CD4-positive, alpha-beta T cell treated with Interleukin-2 at 100 ng/mL for 4 hours (primary cell): ENCODE data around the gene PLCG2.
A peak's percentile ranks its signal among the peaks of the same experiment; 100 is the strongest.
"Not testable (repeated sequence)": the region's sequence is repeated elsewhere in the genome, so short reads cannot be mapped to it uniquely, and the experiment has no call there.

Experiments
- DNase-seq: peaks from one replicate; pipeline ENCODE4 v3.0.0-alpha.2; 2020; ENCODE audit warnings: low spot score

Gene PLCG2

DNA sequence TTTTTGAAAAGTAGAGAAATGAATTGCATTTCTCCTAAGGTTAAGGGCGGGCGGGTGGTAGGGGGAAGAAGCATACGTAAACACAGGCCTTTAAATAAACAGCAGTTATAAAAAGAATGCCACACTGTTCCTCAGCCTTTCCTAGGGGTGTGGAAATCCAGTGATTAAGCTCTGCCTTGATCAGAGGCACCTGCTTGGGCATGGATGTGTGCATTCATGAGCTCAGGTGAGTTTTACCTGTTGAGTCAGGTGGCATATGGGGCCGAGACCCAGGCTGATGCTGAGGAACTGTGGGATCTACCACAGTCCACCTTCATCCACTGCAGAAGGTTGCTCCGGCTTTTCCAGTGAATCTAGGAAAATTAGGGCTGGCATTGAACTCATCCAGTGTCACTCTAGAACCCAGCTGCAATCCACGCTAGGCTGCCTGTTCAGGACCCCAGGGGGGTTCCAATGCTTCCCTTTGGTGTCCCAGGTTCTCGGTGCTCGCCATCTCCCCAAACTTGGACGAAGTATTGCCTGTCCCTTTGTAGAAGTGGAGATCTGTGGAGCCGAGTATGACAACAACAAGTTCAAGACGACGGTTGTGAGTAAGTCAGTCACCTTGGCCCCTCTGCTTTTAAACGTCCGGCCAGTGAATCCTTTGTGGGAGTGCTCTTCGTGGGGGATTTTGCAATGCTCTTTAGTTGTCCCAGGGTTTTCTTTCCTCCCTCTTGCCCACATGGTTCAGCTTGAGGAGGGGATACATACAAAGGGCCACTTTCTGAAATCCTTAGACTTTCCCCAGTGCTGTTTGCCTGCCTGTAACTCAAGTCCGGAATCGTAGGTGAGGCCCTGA is 159.5 kb downstream of the PLCG2 start:
- DNase-seq = no peak

DNA sequence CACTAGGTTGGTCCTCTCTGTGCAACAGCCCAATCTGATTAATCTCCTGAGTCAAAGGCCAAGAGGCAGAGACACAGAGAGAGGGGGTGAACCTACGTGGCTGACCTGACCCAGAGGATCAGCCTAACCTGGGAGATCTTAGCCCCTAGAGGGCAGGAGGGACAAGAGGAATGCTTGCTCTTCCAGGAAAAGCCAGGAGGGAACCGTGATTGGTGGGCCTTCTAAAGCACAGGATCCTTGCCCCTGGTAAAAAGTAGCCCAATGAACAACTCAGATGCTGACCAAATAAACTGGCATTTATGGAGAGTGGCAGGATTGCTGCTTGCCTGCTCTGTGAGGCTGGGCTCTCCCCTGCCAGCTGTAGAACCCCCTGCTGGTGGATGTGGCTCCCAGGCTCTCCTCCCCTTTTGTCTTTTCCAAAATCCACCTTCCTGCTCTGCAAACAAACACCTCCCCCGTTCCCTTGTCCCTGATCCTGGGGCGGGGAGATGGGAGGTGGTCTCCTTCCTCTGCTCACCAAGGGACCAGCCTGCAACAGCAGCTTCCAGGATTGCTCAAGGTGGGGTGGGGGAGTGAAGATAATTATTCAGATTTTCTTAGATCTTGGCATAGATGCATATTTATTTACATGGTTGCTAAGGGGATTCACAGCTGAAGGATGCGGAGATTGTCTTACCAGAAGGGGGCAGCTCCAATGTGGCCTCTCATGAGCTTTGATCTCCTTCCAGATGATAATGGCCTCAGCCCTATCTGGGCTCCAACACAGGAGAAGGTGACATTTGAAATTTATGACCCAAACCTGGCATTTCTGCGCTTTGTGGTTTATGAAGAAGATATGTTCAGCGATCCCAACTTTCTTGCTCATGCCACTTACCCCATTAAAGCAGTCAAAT is 160.3 kb downstream of the PLCG2 start:
- no peak for DNase-seq

DNA sequence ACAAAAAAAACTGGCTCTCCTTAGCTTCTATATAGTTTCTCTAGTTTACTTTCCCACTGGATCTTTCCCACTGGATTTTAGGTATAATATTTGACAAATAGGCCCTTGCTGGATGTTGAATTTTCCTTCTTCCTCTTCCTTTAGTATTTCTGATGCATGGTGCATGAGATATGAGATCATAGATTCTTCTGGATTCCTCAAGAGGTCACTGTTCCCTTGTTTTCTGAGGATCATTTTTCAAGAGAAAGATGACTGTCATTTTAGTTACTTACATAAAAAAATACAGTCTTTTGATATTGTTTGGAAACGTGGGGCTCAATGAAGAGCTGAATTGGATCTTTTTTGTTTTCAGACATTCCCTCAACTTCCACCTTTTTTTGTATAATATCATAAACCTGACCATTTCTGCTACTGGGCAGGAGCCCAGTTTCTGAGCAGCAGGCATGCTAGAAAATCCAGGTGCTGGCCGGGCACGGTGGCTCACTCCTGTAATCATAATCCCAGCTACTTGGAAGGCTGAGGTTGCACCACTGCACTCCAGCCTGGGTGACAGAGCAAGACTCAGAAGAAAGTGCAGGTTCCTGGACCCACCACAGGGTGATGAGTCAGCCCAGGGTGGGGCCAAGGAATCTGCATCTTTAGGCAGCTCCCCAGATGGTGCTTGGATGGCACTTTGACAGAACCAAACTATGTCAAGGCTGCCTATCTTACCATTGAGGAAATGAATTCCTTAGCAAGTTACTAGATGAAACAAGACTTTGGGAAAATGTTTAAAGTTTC is 161.9 kb downstream of the PLCG2 start:
- DNase-seq = peak; percentile 11

DNA sequence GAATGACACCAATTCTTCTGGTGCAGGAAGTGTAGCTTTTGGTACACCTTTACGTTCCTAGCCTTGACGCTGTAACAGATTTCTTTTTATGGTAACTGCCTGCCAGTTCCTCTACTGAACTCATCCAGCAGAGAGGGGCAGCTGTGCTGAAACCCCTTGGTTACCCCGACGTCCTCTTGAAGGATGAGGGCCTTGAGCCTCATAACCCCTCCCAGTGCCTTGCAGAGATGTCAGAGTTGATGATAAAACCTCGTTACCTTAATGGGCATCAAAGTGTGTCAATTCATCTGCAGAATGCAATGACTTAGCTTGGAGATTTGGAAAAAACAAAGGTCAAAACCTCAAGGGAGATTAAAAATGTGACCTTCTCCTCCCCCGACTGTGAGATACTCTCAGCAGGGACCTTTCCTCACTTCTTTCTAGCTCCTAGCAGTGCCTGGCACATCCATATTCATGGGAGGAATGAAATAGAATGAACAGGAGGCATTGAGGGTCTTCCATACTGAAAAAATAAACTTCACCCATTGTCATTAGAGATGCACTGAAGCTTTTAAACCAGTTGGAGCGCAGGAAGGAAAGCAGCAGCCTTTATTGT is 163.0 kb downstream of the PLCG2 start:
- DNase-seq = no peak

DNA sequence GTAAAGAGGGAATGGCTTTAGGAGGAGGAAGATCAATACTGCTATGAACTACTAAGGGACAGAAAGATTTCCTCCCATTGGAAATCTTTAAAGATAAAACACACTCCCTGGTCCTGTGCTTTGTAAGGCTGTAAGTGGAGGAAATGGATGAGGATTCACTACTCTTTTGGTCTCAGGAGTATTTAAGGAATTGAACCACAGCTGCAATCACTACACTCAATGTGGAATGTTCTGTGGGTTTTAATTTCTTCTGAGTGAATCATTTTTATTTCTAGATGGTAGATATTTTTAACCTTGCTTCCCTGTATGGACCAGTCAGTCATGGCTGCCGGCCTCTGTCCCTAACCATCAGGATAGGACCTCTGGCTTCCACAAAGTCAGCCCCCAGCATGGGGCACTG is 166.6 kb downstream of the PLCG2 start:
- no peak for DNase-seq

DNA sequence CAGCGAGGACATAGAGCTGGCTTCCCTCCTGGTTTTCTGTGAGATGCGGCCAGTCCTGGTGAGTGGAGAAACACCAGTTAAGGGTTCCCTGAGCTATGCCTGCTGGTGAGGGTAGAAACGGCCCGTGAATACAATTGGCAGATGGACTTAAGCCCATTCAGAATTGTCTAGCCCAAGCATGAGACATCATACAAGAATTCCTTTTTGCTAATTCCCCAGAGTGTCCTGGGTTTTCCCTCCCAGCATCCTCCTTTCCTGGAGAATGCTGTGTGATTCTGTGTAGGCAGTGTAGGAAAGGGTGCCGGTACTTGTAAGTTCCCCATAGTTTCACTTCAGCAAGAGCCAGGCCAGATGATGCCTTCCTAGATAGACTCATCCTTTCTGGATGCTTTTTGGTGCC is 167.1 kb downstream of the PLCG2 start:
- no peak for DNase-seq

DNA sequence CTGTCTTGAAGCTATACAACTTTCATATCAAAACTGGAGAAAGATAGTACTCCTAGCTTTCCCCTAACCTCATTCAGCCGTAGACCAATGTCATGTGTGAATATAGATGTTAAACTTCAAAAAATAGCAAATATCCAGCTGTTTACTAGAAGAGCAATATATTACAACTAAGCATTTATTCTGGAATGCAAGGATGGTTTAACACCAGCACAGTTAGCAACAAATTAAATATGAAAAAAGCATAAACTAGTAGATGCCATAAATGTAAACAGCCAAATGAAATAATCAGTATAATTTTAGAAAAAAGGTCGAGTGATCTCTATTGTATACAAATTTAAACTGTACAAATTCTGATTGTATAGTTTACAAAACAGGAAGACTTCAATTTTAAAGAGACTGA is 172.5 kb downstream of the PLCG2 start:
- no peak for DNase-seq

DNA sequence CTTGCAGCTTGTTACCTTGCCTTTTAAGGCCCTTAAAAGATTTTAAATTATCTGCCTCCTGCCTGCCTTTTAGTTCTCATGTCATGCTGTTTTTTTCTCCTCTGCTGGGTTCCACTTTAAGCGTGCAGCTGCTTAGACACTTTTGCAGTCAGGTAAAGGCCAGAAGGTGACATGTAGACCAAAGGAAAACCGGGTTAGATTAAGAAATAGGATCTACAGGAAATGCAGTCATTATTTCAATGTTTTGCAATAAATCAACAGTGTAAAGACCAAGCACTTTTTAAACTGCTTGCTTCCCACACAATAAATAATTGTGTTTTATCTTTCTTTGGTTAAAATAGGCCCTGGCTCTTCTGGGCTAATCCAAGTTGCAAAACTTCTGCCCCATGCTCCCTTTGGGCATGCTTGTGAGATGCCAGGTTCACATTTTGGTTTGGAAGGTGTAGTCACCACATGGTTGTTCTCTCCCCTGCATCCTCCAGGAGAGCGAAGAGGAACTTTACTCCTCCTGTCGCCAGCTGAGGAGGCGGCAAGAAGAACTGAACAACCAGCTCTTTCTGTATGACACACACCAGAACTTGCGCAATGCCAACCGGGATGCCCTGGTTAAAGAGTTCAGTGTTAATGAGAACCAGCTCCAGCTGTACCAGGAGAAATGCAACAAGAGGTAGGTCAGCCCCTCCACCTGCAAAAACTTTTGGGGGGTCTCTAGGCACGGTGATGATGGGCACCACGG is 177.3 kb downstream of the PLCG2 start:
- DNase-seq = no peak

DNA sequence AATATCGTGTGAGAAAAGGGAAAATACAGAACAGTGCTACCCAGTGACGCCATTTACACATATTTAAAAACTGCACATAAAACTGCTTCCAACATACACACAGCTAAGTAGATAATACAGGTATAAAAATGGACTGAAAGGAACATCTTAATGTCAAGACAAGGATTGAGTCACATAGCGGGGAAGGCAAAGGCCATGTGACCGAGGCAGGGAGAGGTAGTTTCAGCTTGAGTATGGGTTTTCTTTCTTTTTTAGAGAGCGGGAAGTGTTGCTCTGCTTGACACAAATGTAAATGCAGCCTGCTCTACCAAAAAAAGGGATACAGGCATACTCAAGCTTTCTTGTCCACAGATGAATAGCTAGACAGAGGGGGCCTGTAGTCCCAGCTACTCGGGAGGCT is 185.7 kb downstream of the PLCG2 start:
- no peak for DNase-seq

DNA sequence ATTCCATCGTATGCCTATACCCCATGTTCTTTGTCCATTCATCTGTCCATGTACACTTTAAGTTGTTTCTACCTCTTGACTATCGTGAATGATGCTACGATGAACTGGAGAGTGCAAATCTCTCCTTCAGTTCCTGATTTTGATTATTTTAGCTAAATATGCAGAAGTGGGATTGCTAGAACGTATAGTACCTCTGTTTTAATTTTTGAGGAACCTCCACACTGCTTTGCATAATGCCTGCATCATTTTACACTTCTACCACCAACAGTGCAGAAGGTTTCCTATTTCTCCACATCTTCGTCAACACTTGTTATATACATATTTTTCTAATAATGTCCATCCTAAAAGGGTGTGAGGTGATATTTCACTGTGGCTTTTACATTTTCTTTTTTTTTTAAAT is 188.3 kb downstream of the PLCG2 start:
- no peak for DNase-seq

DNA sequence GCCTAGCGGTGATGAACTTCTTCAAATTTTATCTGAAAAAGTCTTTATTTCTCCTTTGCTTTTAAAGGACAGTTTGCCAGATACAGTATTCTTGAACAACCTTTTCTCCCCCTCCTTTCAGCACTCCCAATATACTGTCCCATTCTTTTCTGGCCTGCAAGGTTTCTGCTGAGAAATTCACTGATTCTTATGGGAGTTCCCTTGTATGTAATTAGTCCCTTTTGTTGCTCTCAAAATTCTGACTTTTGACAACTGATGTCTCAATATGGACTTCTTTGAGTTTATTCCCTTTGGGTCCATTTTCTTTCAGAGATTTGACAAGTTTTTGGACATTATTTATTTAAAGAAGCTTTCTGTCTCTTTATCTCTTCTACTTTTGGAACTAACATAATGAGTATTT is 192.8 kb downstream of the PLCG2 start:
- no peak for DNase-seq

DNA sequence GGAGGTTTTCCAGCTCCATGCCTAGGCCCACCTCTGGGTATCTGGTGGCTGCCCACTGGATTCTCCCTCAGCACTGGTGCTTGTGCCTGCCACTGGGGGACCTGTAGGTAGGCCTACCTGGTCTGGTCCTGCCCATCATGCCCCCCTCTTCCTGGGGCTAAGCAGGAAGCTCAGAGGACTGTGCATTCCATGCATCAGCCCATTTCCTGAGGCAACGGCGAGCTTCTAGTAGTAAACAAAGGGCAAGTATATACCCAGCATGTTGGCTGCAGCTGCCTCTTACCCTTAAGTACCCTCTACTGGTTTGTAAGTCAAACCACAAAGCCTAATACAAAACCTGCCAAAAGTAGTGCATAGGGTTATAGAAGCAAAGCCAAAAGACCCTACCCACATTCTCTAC is 194.6 kb downstream of the PLCG2 start:
- DNase-seq = no peak

DNA sequence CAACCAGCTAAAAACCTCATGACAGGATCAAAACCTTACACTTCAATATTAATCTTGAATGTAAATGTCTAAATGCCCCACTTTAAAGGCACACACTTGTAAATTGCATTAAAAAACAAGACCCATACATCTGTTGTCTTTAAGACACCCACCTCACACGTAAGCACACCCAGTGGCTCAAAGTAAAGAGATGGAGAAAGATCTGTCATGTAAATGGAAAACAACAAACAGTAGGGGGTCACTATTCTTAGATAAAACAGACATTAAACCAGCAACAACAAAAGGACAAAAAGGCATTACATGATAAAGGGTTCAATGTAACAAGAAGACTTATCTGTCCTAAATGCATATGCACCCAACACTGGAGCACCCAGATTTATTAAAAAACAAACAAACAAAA is 196.5 kb downstream of the PLCG2 start:
- DNase-seq = no peak

DNA sequence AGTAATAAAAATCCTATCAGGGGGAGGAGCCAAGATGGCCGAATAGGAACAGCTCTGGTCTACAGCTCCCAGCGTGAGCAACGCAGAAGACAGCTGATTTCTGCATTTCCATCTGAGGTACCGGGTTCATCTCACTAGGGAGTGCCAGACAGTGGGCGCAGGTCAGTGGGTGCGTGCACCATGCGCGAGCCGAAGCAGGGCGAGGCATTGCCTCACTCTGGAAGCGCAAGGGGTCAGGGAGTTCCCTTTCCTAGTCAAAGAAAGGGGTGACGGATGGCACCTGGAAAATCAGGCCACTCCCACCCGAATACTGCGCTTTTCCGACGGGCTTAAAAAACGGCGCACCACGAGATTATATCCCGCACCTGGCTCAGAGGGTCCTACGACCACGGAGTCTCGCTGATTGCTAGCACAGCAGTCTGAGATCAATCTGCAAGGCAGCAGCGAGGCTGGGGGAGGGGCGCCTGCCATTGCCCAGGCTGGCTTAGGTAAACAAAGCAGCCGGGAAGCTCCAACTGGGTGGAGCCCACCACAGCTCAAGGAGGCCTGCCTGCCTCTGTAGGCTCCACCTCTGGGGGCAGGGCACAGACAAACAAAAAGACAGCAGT is 198.3 kb downstream of the PLCG2 start:
- not testable (repeated sequence) for DNase-seq

DNA sequence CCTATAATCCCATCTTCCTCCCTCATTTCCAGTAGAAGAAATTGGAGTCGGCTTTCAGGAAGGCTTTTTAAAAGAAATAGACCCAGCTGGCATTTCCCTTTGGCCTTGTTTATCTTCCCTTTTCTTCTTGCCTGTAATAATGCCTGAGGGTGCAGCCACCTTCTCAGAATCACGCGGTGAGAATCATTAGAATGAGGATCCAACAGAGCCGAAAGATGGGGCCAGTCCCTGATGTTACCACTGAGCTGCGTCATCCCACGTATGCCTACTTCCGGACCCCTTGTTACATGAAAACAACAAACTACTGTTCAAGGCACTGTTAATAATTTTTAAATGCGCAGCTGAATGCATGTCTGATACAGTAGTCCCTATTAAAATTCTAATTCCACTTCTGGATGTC is 208.0 kb downstream of the PLCG2 start:
- no peak for DNase-seq

DNA sequence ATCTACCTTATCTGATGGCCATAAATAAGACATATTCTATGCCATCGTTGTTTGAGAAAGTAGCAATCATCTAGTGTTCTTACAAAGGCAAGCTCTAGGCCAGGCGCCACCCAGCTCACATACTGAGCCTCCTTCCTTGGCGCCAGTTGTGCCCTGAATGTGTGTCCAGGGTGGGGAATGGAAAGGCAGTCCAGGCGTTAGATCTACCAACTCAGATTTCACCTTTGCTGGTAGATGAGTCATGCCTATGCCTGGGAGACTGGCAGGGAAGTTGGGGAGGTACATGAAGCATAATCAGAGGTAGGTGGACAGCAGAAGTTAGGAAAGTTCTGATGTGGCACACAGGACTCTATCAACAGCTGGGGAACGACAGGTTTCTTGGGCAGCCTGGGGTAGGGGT is 208.6 kb downstream of the PLCG2 start:
- DNase-seq = no peak

DNA sequence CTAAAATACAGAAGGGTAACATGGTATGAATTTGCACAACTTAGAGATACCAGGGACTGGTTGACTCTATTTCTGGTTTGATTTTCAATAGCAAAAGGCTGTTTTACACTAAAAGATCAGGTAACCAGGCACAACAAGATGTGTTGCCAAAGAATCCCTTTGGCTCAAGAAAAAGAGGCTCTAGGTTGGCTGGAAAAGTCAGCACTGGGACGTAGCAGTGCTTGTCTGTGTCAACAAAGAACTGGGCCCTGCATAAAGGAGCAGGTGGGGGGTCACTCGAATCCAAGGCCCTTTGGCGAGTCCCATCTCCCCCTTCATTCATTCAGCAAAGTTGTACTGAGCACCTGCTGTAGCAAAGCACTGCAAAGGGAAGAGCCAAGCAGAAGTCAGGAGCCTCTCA is 213.8 kb downstream of the PLCG2 start:
- DNase-seq = no peak

DNA sequence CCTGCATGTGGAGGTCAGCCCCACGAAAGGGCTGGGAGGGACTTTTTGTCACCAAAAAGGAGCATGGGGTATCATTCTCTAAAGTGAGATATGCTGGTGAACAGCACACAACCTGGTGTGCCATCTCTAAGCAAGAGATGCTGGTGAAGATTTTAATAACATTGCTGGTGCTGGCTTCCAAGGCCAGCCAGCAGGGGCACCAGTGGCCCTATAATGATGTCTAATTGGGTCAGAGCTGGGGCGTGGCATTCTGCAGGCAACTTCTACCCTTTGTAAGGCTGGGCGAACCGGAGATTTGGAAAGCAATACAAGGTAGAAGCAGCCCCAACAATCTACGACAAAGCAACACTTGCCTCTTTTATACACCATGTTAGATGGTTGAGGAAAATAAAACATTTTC is 215.4 kb downstream of the PLCG2 start:
- no peak for DNase-seq

DNA sequence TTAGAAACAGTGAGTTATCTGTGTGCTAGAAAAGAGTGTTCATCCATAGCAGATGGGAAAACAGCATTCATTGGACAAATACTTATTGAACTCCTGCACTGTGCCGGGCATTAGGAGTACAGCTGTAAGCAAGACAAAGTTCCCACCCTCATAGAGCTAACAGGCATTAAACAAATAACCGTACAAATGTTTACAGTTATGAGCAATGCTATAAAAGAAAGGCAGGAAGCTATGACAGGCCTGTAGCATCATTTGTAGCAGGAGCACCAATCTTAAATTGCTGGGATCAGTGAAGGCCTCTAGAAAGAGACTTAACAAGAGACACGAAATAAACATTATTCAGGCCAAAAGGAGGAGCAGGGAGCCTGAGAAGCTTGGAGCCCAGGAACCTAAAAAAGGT is 216.6 kb downstream of the PLCG2 start:
- DNase-seq = no peak

DNA sequence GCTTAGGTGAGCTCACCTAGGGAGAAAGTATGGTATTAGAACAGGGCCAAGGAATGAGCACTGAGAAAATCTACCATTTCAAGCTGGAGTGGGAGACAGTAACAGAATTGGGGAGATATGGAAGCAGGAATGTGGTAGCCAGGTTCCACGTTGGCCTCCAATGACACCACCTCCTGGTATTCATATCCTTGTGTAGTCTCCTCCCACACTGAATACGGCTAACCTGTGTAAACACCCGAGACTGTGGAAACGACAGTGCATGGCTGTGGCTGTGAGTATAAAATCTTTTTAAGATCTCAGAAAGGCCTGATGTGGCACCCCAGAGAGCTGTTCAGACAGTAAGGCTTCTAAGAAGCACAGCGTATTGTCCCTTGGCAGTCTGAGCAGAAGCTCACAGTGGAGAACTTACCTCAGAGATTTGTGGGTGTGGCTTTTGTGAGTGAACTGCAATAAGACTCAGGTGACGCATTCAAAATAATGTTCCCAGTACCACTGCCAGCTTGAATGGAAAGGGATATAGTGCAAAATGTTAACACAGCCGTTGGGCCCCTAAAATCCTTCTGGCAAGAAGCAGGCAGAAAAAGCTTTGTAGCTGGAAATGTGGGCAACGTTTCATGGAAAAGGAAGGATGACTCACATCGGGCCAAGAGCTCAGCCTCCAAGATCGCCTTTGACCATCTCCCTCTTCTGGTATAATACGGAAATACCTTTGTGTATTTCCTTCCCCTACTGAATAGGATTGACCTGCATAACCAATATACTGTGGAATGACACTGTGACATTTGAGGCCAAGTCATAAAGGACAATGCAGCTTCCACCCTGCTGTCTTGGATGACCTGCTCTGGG is 217.8 kb downstream of the PLCG2 start:
- DNase-seq = no peak
